ENCODE results near the gene TPI1. TPM values are rescaled to one million over a fixed set of nuclear protein-coding genes. Genes with fewer than 3 reads are reported as not detected.

The TPI1 gene
- total RNA-seq, 1 donor from 2014 or later, result 2,208 TPM

GRCh38 chr12:6912164-6912935 is 45.0 kb downstream of the TPI1 start:
- no peak for TF ChIP-seq CTCF (conservative IDR thresholded peaks at IDR 0.05; ENCODE audit: low read depth, low read length)
- DNase-seq (ENCODE audit: low read depth), result no peak
- H3K4me3 ChIP-seq (ENCODE audit: low read depth, low read length), result no peak overlapping the region

- peak within 1 kb of the TSS; percentile 65 for H3K4me3 ChIP-seq (ENCODE audit: low read depth, low read length)
- DNase-seq (ENCODE audit: low read depth), result no peak
- TF ChIP-seq CTCF (conservative IDR thresholded peaks at IDR 0.05; ENCODE audit: low read depth, low read length), result no peak
Measured at GRCh38 chr12:6914246-6914946, 47.1 kb downstream of the TPI1 start, which contains the start of gene ENO2. TSS of gene ENO2 (plus strand) at chr12:6914580. CDS start at chr12:6915833, 1,253 bp downstream.

DNA sequence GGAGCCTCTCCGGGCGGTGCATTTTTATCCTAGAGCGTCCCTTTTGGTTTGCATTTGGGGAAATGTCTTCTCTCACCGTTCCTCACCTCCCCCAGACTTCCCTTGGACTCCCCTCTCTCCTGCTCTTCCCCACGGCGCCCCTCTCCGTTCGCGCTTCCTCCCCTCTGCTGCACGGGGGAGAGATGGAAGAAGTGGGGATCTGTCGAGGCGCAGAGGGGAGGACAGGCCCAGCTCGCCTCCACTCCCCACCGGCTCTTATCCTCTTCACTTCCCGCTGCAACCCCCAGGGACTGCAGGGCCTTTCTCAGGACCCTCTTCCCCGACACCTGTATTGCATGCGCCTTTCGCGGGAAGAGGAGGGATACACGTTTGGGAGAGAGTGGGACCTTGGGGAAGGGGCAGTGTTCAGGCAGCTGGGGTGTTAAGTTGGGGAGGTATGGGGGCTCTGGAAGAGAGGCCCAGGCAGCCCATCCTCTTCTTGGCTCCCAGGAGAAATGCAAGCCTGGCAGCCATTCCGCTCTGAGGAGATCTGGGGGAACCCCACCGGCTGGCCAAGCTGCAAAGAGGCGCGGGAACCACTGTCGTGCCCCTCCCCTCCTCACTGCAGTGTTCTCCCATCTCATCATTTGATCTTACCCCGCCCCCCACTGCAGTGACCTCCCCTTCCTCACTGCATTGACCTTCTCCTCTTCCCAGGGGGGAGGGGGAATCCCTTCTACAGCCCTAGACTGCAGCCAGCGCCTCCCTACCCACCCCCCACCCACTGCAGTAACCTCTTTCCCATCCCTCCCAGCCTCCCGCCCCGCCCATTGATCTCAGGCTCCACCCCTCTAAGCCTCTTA is 47.8 kb downstream of the TPI1 start:
- H3K4me3 ChIP-seq (ENCODE audit: low read depth, low read length), result peak overlapping the region; percentile 65
- DNase-seq (ENCODE audit: low read depth), result no peak
- TF ChIP-seq CTCF (conservative IDR thresholded peaks at IDR 0.05; ENCODE audit: low read depth, low read length), result no peak

DNA sequence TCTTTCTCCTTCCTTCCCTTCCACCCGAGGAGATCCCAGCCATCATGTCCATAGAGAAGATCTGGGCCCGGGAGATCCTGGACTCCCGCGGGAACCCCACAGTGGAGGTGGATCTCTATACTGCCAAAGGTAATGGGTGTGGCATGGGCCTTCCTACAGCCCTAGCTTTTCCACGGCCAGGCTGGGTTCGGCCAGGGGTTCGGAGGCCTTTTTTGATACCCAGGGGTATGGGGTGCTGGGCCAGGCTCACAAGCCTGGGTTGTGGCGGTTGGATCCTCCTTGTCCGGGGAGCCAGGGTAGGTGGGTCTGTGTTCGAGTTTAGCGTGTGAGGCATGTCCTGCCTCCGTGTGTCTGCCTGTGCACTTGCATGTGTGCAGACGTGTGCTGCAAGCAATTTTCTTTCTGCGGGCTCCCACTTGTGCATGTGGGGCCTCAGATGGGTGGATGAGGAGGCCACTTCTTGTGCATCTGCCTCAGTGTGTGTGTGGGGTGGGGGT is 48.5 kb downstream of the TPI1 start:
- peak overlapping the region; percentile 65 for H3K4me3 ChIP-seq (ENCODE audit: low read depth, low read length)
- TF ChIP-seq CTCF (conservative IDR thresholded peaks at IDR 0.05; ENCODE audit: low read depth, low read length), result no peak
- DNase-seq (ENCODE audit: low read depth), result no peak

DNA sequence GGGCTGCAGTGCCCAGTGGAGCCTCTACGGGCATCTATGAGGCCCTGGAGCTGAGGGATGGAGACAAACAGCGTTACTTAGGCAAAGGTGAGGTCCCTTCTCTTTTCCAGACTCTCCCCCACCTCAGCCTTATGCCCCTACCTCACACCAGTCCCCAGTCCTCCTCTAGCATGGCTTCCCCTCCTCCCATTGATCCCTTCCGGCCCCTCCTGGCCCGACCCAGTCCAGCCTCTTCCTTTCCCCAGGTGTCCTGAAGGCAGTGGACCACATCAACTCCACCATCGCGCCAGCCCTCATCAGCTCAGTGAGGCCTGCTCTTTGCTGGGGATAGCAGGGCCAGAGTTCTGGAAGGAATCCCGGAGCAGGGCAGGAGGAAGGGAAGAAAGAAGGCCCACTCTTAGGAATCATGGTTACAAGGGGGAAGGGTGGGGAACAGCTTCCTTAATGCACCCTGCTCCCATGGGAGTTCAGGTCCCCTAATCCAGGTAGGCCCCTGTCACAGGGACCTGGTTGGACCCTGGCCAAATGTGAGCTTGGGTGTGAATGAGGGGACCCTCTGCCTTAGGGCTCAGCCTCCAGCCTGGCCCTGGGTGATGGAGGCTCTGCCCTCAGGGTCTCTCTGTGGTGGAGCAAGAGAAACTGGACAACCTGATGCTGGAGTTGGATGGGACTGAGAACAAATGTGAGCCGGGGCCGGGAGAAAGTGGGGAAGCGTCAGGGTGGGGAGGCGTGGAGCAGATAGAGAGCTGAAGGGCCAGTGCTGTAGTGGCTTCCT is 49.3 kb downstream of the TPI1 start:
- no peak for DNase-seq (ENCODE audit: low read depth)
- no peak for TF ChIP-seq CTCF (conservative IDR thresholded peaks at IDR 0.05; ENCODE audit: low read depth, low read length)
- H3K4me3 ChIP-seq (ENCODE audit: low read depth, low read length), result no peak overlapping the region
